Endometrium (tissue), 2 donors: Measurements from ENCODE around the gene SLIT3.

Source experiments
- FAIRE-seq: peaks from 2 replicates; lab custom pipeline; 2012; peaks lifted over from hg19 to GRCh38; lab: Jason Lieb, UNC
- donor health status: control.
- donor health status: control.

Gene SLIT3

DNA sequence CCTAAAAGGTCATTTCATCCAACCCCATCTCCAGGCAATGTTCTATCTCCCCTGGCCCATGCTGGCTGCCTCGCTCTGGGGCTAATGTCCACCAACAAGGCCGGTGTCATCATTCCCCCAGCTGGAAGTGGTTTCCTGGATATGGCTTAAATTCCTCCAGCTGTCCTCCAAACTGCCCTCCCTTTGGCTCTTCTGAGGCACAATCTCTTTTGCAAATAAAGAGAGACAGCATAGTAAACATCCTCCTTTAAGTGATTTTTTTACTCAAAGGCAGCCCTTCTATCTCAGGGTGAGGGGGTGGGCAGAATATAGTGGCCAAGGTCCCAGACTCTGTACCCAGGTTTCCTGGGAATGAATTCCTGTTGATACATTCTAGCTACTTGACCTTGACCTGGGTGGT lies 604.3 kb downstream of the SLIT3 start:
- FAIRE-seq, result no peak

DNA sequence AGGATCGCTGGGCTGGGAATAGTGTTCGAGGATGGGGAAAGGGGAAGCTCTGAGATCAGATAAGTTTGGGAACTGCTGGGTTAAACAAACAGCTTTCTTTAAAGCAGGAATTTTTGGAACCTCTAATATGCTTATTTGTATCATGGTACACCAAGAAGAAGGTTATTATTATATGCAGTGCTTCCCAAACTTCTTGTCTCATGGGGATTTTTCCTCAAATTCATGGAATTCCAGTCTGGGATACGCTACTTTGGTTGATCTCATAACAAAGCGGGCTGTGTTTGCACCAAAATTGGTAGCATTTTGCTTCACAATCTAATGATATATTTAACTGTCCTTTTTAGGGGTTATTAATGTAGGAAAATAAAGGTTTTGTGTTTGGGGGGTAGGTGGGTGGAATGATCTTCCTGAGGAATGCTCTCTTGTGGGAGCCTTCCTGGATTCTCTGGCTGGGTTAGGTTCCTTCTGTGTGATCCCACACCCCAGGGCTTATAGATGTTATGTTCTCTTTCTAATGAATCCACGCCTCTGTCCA lies 605.6 kb downstream of the SLIT3 start:
- FAIRE-seq, result no peak

DNA sequence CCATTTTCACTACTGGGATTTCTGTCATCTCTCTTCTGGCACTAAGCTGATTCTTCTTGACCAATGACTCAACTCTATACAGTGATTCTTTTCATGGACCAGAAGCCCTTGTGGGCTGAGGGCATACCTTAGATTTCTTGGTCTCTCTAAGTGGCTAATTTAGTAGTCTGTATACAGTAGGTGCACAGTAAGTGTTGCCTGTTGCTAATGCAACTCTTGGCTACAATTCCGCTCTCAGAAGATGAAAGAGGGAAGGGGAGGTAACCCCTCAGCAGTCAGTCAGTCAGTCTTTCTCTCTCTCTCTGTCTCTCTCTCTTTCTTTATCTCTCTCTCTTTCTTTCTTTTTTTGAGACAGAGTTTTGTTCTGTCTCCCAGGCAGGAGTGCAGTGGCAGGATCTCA lies 606.6 kb downstream of the SLIT3 start:
- no peak for FAIRE-seq

DNA sequence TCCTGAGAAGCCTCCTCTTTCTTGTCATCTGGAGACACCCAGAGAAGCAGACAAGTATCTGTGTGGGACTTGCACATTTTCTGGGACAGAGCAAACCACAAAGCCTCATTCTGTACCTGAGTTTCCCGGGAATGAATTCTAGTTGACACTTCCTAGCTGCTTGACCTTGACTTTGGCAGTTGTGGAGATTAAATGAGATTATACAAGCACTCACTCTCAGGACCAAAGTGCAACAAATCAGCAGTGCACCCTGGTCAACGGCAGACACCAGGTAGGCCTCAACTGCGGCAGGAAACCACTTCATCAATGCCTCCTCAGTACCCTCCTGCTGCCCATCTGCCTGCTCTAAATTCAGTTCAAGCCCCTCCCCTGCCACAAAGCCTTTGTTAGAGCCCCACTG lies 607.1 kb downstream of the SLIT3 start:
- FAIRE-seq, result no peak

DNA sequence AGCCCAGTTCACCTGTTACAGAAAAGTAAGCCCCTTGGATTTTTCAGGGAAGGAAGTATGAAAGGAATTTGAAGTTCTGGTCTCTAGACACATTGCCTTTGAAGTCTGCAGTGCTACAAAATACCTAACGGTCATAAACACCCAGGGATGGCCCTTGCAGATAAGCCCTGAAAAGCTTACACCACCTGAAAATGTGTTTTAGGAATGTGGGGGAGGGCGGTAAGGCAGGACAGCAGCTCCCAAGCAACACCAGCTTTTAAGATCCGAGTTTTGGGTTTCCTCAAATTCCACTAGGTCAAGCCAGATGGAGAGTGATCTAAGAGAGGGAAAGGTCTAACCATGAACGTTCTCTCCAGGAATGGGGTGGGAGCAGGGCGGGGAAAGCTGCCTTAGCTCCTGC lies 607.6 kb downstream of the SLIT3 start:
- no peak for FAIRE-seq

DNA sequence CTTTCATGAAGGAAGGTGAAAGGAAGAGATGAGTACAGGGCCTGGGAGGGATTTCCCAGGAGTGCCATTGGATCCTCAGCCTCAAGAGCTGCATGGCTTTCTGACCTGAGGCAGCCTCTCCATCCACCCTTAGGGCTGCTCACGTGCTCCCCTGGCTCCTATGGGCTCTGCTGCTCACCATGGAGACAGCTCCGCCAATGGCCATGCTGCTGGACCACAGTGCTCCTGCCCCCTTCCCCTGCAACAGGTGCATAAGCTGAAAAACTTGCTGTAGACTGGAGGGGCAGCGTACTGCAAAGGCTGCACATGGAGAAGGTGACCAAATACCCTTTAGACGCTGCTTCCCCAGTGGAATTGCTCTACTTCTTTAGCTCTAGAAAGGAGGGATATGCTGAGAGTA lies 609.0 kb downstream of the SLIT3 start:
- no peak for FAIRE-seq

DNA sequence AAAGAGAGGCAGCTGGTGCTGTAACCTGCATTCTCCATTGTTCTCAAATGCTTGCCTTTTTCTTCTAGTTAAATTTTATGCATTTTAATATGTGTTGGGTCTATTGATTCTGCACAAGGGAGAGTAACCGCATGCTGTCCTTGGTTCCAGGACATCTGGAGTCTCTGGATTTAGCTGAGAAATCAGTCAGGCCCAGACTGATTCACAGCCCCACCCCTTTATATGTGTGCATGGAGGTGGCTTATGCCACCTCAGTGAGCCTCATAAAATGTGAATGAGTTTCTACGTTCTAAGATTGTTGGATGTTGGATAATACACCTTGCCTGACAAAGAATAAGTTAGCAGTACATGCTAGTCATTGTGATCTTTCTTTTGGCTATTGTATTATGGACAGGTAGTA lies 611.7 kb downstream of the SLIT3 start:
- no peak for FAIRE-seq

DNA sequence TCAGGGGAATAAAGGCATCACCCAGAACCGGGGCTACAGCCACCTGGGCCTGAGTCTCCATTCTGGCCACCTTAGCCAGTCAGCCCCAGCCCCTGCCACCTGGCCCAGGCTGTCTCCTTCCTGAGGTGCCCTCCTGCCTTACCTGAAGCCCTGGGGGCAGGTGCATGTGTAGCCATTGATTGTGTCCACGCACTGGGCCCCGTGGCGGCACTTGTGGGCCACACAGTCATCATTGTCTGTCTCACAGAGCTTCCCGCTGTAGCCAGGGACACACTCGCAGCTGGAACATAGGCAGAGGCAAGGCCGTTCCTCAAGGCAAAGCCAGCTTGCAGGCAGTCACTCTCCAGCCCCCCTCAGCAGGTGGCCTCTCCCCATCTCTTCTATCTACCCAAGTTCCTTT lies 614.1 kb downstream of the SLIT3 start:
- FAIRE-seq, result no peak

DNA sequence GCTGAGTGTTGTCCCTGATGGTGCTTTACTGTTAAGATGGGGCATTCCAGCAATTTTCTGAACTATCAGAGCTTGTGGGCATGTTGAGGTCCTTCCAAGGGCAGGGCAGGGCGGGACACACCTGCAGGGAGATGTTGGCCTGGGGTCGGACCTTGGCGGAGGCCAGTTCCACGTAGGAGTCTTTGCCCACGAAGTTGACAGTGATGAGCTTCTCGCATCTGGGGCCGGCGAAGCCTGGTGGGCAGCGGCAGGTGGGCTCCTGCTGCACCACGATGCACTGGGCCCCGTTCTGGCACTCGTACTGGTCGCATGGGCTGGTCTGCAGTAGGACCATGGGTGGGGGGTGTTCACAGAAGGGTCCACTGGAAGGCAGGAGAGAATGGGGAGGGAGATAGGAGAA lies 615.4 kb downstream of the SLIT3 start:
- FAIRE-seq, result no peak

DNA sequence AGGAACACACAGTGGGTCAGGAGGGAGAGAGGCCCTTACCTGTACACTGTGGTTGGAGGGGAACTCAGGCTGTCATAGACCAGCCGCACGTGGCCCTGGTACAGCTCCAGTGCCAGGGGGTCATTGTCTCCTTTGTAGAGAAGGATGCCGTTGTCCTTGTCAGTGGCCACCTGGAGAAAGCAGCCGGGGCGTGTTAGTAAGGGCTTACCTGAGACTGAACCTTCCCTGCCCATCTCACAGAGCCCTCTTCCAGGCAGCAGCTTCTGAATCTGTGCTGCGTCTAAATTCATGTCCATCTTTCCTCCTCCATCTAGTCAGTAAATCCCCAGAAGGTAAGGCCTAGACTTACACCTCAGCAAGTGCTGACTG lies 617.0 kb downstream of the SLIT3 start:
- FAIRE-seq, result no peak

DNA sequence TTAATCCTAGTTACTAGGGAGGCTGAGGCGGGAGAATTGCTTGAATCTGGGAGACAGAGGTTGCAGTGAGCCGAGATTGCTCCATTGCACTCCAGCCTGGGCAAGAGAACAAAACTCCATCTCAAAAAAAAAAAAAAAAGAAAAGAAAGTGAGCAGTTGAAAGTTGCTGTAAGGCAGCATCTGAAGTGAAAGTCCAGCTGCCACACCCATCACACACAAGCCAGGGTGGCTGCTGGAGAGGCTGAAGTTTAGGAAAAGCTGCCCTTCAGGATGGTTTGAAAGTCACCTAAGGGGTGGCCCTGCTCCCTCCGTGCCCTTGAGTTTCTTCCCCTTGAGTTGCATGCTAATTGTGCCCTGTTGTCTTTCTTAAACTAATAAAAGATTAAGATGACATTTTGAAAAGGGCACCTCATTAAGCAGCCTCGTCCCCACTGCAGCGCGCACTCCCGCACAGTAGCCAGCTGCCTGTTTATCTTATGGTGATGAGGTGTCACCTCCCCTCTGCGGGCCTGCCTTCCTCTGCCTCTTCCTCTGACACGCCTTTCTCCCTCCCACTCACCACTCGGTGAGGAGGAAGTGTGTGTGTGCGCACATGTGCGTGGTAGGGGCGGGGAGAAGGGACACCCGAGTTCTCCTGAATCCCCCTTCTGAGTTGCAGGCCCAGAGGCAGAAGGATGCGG lies 617.6 kb downstream of the SLIT3 start:
- FAIRE-seq, result no peak

DNA sequence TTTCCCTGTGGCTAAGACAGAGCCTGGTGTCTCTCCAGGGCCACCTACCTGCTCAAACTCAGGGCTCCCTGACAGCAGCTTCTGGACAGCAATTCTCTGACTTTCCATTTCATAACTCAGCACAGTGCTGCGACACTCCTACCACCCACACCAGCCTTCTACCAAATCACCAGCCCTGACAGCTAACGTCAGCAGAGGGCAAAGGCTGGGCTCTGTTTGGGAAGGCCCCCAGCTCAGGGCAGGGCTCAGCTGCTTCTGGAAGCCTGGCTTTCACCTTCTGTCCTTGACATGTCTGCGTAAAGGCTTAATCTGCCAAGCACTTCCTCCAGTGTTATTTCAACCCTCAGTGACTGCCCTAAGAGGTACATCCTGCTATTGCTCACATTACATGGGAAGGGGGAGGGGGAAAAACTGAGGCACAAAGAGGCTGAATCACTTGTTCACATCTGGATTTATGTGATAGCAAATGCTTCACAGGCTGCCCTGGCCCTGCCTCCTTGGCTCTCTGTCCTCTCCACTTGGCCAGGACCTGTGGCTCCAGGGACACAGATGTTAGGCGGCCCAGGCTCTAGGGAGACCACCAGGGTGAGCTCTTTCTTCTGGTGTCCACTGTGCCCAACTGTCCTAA lies 619.3 kb downstream of the SLIT3 start:
- no peak for FAIRE-seq

DNA sequence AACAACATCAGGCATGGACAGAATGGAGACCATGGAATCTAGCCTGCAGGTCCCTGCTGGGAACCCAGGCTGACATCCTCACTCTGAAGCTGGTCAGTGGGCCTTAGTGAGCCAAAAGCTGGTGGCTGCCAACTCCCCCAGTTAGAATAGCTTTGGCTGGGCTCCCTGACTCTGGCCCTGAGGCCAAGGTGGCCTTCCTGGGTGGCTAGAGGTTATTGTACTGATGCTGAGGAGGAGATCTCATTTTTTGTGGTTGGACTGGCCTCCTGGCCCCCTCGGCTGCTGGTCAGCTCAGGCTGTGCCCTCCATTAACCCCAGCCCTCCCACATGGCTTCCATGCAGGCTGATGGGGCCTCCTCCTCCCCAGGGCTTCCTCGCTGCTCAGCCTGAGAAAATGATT lies 620.5 kb downstream of the SLIT3 start:
- no peak for FAIRE-seq

DNA sequence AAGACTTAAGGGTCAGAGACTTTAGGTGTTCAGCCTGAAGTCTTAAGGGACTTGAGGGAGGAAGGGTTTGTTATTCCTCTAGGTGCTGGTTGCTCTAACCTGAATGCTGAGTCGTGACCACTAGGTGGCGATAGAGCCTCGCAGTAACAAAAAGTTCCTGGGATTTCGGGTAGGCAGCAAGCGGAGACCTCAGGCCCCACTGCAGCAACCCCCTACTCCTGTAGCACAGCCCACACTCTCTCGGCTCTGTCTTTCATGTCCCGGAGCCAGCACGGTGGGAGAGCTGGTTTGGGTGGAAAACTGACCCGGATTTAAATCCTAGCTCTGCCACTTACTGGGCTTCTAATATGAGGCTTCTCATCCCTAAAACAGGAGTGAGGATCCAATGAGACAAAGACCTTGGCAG lies 621.4 kb downstream of the SLIT3 start:
- FAIRE-seq, result no peak

DNA sequence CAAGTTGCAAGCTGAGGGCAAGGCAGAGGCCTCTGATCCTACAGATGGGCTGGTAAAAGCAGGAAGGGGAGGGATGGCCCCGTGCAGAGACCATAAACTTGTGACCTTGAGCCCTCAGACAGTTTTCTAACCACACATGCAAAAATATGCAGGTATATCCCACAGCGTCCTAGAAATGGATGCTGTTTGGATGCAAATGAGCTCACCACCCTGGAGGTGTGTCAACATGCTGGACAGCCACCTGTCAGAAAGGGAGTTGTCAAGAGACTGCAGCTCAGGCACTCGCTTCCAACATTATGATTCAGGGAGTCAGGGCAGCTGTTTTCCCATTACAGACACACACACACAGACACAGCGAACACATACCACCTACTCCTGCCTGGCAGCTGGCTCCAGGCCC lies 624.4 kb downstream of the SLIT3 start:
- FAIRE-seq, result no peak

DNA sequence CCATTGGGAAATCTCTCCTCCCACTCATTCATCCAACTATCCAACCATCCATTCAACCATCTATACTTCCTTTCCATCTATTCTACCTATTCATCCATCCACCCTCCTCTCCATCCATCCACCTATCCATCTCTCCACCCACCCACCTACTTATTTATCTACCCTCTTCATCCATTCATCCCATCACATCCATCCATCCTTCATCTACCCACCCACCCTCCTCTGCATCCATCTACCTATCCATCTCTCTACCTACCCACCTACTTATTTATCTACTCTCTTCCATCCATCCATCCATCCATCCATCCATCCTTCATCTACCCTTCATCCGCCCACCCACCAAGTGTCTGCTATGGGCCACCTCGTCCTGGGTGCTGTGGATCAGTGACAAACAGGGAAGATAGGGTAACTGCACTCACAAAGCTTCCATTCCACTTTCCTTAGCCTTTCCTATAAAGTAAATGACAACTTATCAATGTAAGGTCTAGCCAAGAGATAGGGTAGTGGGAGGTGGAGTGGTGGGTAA lies 625.0 kb downstream of the SLIT3 start:
- no peak for FAIRE-seq

DNA sequence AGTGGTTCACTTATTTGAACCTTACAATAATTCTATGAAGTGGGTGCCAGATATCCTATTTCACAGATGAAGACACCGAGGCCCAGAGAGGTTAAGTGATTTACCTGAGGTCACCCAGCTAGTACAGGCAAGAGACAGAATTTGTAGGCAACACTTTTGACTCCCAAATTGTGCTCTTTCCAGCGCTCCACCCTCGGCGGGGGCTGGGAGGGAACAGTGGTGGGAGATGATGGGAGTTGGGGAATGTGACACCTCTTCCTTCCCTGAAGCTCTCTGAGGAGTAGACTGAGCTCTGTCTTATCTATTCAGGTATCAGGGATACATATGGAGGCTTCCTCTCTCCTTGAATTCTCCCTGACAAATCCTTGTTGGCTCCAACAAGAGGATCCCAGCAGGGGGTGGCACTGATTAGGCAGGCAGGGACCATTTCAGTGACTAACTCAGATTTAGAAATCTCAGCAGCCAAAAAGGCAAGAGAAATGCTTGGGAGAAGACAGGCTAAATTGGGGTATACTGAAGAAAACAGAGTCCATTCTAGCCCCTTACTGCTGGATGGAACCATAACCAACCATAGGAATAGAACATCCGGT lies 626.0 kb downstream of the SLIT3 start:
- no peak for FAIRE-seq

DNA sequence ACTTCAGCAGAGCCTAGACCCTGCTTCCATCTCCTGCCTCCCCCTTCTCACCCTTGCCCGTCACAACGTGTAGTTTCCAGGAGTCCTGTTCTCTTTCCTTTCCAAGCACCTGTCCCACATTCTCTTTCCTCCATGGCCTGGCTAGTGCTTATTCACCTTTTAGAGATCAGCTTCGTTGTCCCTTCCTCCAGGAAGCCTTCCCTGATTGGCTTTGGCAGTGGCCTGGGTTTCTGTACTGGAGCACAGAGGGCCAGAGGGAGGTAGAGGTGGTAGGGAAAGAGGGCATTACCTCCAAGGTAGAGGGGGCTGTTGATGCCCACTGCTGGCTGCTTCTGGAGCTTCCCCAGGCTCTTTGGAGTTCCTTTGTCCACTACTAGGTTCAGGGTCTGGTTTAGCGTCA lies 628.1 kb downstream of the SLIT3 start:
- FAIRE-seq, result no peak

DNA sequence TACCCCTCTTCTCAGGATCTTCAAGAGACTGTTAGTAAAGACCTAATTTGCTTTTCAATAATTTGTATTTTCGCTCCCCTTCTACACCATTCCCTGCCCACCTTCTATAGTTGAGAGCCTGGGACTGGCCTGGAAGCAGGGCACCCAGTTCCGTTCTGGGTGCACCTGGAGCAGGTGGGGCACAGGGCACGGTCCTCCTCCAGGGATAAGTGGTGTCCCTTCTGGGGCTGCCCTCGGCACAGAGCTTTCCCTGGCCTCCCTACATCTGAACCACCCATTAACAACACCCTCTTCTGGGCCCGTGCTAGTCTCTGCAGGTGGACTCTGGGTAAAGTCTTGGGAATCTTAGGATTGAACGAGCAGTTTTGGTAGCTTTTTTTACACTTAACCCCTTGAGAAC lies 628.9 kb downstream of the SLIT3 start:
- FAIRE-seq, result no peak

DNA sequence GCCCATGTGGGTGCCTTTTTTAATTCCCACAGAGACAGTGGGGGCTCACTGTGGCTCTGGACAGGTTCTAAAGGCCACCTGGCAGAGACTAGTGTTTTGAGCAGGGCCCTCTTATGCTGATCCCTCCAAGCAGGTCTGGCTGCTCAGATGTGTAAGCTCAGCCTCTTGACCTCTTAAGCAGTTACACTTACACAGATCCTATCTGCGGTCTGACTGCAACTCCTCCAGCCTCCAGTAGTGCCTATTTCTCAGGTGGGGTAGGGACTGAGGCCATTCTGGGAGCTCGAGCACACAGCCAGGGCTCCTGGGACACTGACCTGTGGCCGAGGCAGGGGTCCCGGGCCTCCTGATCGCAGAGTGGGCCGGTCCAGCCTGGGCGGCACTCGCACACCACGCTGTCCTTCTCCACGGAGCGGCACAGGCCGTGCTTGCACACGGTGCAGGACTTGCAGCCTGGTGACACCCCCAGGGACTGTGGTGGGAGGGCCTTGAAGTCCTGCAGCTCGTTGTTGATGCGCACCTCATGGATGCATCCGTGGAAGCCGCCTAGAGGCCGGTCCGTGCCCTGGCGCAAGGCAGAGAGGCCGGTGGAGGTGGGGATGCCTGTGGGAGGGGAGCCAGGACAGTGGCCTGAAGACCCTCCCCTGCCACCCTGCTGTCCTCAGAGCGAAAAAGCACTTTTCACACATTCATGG lies 629.9 kb downstream of the SLIT3 start:
- FAIRE-seq, result no peak

DNA sequence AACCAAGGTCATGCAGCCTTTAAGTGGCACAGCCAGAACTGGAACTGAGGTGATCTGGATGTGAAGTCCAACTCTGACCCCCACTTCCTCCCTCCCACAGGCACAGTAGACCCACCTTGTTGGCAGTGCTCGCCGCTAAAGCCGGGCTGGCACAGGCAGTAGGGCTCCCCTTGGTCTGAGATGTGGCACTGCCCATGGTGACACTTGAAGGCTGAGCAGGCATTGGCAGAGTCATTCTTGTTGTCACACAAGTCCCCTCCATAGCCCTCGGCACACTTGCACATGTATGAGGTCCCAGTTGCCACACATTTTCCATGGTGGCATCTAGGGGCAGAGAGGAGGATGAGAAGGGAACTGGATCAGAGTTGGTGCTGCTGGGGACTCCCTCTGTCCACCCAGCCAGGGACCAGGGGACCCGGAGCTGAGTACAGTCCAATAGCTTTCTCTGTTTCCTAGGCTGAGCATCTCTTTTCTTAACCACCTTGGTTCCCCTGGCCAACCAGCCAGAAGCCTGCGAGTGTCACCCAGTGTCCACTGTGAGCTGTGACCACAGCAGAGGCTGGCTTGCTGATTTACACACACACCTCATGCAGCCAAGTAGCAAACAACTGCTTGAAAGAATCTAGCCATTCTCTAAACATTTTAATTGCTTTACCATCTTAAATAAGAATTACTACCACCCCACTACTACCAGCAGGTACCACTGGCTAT lies 631.1 kb downstream of the SLIT3 start:
- no peak for FAIRE-seq

DNA sequence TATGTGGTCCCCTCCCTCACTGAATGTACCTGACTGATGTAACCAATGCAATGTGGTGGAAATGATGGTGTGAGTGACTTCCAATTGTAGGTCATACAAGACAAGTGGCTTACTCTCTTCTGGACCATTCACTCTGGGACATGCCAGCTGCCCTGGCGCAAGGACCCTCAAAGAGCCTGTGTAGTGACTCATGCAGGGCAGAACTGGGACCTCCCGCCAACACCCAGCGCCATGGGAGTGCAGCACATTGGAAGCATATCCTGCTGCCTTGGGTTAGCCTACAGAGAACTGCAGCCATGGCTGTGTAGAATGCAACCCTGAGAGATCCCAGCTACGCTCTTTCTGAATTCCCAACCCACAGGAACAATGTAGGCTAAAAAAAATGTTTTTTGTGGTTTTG lies 631.8 kb downstream of the SLIT3 start:
- FAIRE-seq, result no peak
